ENCODE data around the gene ISL2.

The ISL2 gene

DNA sequence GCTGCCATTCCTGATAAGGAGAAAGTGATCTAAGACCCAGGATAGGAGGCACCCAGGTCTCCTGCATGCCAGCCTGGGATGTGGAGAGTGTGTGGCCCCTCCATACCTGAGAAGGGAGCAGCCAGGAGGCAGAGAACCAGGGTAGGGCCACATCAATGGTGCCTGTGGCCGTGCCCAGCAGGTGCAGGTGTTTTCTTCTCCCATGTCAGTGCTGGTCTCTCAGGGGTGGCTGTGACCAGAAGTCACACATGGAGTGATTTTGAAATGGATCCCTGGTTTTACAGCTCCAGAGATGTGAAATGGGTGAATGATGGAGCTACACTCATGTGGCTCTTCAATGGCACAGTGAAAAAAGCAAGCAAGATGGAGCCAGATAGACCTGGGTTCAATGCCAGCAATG is 3.3 kb upstream of the ISL2 start:
- ChIA-PET POLR2A (no interaction called here), CTCF (interaction anchor here (0.9 to 2.7 kb wide), 9 partner anchors 10 to 183 kb away, joined by 3 to 17 read pairs (median 5); no protein-coding TSS in a partner anchor)
- TF ChIP-seq, protein P1, sequence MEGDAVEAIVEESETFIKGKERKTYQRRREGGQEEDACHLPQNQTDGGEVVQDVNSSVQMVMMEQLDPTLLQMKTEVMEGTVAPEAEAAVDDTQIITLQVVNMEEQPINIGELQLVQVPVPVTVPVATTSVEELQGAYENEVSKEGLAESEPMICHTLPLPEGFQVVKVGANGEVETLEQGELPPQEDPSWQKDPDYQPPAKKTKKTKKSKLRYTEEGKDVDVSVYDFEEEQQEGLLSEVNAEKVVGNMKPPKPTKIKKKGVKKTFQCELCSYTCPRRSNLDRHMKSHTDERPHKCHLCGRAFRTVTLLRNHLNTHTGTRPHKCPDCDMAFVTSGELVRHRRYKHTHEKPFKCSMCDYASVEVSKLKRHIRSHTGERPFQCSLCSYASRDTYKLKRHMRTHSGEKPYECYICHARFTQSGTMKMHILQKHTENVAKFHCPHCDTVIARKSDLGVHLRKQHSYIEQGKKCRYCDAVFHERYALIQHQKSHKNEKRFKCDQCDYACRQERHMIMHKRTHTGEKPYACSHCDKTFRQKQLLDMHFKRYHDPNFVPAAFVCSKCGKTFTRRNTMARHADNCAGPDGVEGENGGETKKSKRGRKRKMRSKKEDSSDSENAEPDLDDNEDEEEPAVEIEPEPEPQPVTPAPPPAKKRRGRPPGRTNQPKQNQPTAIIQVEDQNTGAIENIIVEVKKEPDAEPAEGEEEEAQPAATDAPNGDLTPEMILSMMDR (IDR thresholded peaks at IDR 0.05; ENCODE audit: control extremely low read depth, extremely low read depth, low read depth, missing control alignments), result no peak
- no peak for DNase-seq (ENCODE audit: extremely low spot score)

GRCh38 chr15:76333720-76334437 is 2.7 kb upstream of the ISL2 start:
- TF ChIP-seq, protein P1 (IDR thresholded peaks at IDR 0.05; ENCODE audit: control extremely low read depth, extremely low read depth, low read depth, missing control alignments), result peak; percentile 64
- DNase-seq (ENCODE audit: extremely low spot score), result no peak
- ChIA-PET CTCF (interaction anchor here (1.0 to 2.7 kb wide), 7 partner anchors 10 to 183 kb away, joined by 3 to 17 read pairs (median 5); no protein-coding TSS in a partner anchor), POLR2A (no interaction called here)

GRCh38 chr15:76334438-76335306 is 1.9 kb upstream of the ISL2 start:
- POLR2A ChIA-PET, result no interaction called here
- TF ChIP-seq, protein P1 (IDR thresholded peaks at IDR 0.05; ENCODE audit: control extremely low read depth, extremely low read depth, low read depth, missing control alignments), result no peak
- CTCF ChIA-PET, result interaction anchor here (1.0 to 2.7 kb wide), 6 partner anchors 10 to 184 kb away, joined by 3 to 17 read pairs (median 6); no protein-coding TSS in a partner anchor
- DNase-seq (ENCODE audit: extremely low spot score), result no peak

DNA sequence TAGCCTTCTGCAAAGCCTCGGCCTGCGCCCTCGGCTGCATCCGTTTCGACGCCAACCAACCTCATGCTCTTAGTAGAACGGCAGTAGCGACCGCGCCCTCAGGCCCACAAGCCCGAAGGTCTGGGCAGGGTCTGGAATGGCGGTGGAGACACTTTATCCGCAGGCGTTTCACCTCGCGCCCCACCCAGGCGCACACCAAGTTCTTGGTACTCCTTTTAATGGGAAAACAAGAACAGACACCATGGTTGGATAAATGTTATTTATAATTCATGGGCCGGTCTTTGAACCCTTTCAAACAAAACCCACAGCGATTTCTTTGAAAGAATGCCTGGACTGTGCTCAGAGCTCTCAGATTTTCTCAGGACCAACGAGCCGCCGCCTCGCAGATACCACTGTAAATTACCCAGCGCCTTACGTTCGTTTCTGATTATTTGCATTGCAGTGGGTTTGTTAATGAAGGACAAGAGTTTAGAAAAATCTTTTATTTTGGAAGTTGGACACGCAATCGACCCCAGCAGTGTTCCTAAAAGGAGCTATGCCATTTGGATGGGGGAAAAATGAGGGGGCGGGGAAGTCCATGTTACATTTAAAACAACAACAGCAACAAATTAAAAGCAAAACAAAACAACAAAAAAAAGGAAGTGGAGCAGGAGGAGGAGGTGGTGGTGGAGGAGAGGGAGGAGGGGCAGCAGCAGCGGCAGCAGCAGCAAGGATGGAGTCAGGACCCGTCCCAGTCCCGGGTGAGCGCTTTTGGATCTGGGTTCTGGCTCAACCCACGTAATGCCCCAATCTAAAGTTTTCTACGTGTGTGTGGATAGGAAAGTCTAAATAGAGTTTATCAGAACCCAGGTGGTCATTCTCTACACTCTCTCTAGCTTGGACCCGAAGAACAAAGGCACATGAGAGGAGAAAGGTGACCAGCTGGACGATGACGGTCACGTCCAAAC is 993 bp upstream of the ISL2 start:
- DNase-seq (ENCODE audit: extremely low spot score), result peak; percentile 38
- ChIA-PET POLR2A (interaction anchor here (0.5 to 0.7 kb wide), 4 partner anchors 24 to 1935 kb away, joined by 3 to 4 read pairs (median 3); no protein-coding TSS in a partner anchor), CTCF (interaction anchor here (0.6 to 2.7 kb wide), 8 partner anchors 9 to 491 kb away, joined by 3 to 8 read pairs (median 4); no protein-coding TSS in a partner anchor)
- TF ChIP-seq, protein P1 (IDR thresholded peaks at IDR 0.05; ENCODE audit: control extremely low read depth, extremely low read depth, low read depth, missing control alignments), result no peak

DNA sequence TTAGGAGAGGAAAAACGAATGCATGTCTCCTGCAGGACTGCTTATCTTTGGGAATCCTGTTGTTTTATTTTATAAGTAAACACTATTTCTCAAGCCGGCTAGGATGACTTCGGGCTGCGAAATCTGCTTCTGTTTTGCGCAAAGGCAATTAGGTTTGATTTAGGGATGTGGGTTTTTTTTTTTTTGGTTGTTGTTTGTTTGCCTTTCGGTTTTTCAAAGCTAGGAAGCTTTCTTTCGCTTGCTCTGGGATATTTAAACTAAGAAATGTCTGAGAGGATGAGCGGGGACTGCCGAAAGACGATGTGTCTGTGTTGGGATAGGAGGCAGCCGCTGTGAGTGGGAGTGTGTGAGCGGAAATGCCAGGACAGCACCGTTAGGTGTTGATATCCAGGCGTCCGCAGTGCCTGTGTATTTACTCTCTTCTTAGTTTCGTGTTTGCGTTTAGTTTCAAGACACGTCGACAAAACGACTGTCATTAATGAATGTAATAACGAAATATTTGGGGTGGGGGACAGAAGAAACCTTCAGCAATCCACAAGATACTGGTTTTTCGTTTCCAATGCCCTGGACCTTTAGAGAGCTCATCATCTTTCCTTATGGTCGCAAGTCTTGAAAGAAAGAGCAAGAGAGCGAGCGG is 604 bp downstream of the ISL2 start:
- peak; percentile 42 for DNase-seq (ENCODE audit: extremely low spot score)
- POLR2A ChIA-PET, result interaction anchor here (0.5 to 0.6 kb wide), 2 partner anchors 242 to 646 kb away, joined by 4 to 5 read pairs; no protein-coding TSS in a partner anchor
- TF ChIP-seq, protein P1 (IDR thresholded peaks at IDR 0.05; ENCODE audit: control extremely low read depth, extremely low read depth, low read depth, missing control alignments), result no peak
- CTCF ChIA-PET, result interaction anchor here (2.2 kb wide), 1 partner anchor 152 kb away, joined by 7 read pairs; no protein-coding TSS in a partner anchor
